ENCODE data around the gene ZNF423.

DNA sequence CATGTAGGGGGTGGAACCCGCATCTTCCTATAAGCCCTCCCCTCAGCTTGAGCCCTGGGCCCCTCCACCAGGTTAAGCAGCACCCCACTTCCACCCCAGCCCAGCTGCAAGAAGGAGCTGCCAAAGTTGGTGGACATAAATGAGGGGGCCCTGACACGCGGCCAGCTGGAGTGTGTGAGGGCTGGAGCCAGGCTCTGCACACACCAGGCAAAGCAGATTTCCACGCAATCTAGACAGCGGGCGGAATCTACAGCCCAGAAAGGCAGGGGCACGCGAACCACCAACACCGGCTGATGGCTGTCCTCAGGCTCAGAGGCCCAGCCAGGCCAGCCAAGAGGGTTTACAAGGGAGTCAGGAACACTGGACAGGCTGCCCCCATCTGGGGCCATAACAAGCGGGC, 171.2 kb downstream of the ZNF423 start:
- TF ChIP-seq, protein P1, sequence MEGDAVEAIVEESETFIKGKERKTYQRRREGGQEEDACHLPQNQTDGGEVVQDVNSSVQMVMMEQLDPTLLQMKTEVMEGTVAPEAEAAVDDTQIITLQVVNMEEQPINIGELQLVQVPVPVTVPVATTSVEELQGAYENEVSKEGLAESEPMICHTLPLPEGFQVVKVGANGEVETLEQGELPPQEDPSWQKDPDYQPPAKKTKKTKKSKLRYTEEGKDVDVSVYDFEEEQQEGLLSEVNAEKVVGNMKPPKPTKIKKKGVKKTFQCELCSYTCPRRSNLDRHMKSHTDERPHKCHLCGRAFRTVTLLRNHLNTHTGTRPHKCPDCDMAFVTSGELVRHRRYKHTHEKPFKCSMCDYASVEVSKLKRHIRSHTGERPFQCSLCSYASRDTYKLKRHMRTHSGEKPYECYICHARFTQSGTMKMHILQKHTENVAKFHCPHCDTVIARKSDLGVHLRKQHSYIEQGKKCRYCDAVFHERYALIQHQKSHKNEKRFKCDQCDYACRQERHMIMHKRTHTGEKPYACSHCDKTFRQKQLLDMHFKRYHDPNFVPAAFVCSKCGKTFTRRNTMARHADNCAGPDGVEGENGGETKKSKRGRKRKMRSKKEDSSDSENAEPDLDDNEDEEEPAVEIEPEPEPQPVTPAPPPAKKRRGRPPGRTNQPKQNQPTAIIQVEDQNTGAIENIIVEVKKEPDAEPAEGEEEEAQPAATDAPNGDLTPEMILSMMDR (IDR thresholded peaks at IDR 0.05; ENCODE audit: low read depth, low read length, poor library complexity, severe bottlenecking): no peak
- TF ChIP-seq EZH2phosphoT487 (IDR thresholded peaks at IDR 0.05; ENCODE audit: borderline replicate concordance, low read length): no peak

Data from DOHH2 (cell line).